GM21786 (cell line): ENCODE data around the gene WIPF1.

ENCODE experiments used
- ATAC-seq: cut with Tn5 transposase; IDR thresholded peaks from one replicate; pipeline ENCODE4 v1.9.1; 2021; ENCODE audit not compliant: unreplicated experiment

Gene WIPF1

GRCh38 chr2:174546519-174547506 lies 50.8 kb downstream of the WIPF1 start:
- peak; percentile 74 for ATAC-seq

DNA sequence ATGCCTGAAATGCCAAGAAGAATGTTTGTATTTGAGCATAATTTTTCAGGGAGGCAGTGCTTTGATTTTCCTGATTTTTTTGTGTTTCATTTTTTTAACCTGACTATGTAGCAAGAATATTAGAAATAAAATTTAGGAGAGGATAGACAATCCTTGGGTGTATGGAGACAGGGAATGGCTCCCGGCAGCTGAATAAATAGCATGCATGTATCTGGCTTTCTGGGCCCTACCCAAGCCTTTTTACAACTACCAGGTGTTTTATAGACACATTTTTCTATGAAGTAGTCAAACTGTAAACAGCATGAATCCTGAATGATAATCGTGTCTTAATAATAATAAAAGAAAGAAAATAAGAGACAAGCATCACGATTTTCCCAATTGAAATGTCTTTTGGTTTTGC lies 52.4 kb downstream of the WIPF1 start:
- no peak for ATAC-seq

GRCh38 chr2:174544802-174545201 lies 52.8 kb downstream of the WIPF1 start:
- no peak for ATAC-seq

- ATAC-seq, result no peak
These were observed 53.4 kb downstream of the WIPF1 start for GRCh38 chr2:174544156-174544555.

DNA sequence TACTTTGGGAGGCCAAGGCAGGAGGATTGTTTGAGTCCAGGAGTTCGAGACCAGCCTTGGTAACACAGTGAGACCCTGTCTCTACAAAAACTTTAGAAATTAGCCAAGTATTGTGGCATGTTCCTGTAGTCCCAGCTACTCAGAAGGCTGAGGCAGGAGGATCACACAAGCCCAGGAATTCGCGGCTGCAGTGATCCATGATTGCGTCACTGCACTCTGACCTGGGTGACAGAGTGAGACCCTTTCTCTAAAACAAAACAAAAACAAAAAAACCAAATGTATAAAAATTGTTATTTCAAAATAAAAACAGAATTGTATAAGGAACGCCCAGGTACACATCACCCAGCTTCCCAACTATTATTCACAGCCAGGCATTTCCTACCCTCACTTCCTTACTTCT lies 56.7 kb downstream of the WIPF1 start:
- ATAC-seq, result no peak

- peak; percentile 65 for ATAC-seq
These were observed 61.6 kb downstream of the WIPF1 start for GRCh38 chr2:174535757-174536703.

- no peak for ATAC-seq
These were observed 62.5 kb downstream of the WIPF1 start for GRCh38 chr2:174535083-174535482.

- ATAC-seq, result no peak
These were observed 67.7 kb downstream of the WIPF1 start for GRCh38 chr2:174529916-174530315.

DNA sequence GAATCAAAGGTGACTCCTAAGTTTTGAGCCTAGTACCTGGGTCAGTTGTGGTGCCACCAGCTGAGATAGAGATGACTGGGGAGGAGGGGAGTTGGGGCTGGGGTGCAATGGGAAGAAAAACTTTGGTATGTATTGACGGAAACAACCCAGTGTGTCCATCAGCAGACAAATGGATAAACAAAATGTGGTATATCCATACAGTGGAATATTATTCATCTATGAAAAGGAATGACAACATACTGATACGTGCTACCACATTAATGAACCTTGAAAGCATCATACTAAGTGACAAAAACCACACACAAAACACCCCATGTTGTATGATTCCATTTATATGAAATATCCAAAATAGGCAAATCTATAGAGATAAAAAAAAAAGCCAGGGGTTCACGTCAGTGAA lies 69.6 kb downstream of the WIPF1 start:
- no peak for ATAC-seq

DNA sequence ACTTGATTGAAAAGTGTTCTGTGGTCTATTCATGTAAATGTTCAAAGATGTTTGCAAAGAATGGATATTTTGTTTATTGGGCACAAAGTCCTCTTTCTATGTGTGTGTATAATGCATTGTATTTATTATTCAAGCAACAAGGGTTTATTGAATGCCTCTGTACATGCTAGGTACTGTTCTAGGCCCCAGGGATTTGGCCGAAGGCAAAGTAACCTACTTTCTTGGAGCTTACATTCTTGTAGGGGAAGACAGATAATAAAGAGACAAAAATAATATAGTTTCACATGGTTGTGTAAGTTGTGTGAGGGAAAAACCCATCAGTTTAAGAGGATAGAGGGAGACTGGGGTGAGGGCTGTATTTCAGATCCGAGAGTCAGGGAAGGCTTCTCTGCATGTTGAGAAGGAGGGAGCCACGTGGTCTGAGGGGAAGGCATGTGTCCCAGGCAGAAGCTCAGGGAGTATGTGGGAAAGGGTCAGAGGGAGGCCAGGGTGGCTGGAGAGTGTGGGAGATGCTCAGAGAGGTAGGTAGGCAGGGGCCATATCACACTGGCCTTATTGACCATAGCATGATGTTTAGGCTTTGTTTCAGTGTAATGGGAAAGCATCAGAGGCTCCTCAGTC lies 70.4 kb downstream of the WIPF1 start:
- no peak for ATAC-seq

- no peak for ATAC-seq
These were observed 73.1 kb downstream of the WIPF1 start for GRCh38 chr2:174524527-174524926.

DNA sequence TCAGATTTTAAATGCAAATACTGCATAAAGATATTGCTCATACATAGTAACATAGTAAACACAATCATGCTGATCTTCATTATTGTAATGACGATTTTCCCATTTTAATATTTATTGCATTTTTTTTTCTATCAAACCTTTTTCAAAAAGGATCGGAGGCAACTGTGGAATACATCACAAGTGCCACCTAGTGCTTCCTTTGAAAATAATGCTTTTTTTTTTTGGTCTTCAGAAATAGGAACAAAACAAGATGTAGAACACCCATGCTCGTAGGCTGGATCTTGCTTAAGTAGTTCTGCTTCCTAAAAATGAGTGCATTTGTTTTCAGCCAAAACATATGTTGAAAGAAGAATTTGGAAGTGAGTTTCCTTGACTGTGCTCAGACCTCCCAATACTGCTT lies 75.1 kb downstream of the WIPF1 start:
- no peak for ATAC-seq

DNA sequence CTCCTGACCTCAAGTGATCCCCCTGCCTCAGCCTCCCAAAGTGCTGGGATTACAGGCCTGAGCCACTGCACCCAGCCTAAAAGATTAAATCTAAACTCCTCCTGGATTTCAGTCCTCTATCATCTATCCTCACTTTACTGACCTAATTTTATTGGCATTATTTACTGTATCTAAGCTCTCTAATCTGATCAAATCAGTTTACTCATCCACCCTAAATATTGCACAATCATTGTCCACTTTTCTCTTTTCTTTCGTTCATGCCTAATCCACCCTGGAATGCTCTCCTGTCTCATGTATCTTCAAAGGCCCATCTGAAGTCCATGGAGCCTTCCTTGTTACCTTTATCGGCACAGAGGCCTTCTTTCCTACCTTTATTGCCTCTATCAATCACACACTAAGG lies 79.2 kb downstream of the WIPF1 start:
- ATAC-seq, result no peak

DNA sequence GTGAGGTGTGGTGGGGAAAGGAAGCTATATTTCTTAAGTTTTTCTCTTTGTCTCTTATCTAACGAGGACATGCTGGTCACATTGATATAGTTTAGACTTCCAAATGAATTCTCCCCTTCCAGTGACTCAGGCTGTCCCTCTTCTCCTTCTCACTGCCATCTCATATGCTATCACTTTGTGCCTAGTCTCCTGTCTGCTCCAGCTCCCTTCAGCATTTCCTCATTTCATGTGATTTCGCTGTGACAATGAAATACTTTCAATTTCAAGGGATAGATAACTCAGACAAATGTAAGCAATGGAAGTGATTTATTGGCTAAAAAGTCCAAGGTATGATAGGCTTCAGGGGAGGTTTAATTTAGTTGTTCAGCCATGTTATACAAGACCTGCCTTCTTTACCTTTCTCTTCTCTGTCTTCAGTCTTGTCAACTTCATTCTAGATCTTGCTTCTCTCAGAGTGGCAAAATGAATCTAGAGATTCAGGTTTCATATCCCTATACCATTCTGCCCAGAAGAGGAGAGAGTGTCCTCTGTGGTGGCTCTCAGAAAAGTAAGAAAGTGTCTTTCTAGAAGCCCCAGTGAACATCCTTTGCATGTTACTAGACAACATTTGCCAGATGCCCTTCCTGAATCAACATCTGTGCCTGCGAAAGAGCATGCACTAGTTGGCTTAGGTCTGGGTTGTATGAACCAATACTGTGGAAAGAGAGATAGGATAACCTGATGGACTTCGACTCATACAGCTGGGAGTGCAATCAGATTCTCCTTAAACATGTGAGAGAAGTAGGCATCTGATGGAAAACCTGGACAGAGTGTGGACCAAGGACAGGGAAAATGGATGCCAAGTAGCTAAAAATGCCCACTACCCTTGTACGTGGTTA lies 80.9 kb downstream of the WIPF1 start:
- ATAC-seq, result no peak

DNA sequence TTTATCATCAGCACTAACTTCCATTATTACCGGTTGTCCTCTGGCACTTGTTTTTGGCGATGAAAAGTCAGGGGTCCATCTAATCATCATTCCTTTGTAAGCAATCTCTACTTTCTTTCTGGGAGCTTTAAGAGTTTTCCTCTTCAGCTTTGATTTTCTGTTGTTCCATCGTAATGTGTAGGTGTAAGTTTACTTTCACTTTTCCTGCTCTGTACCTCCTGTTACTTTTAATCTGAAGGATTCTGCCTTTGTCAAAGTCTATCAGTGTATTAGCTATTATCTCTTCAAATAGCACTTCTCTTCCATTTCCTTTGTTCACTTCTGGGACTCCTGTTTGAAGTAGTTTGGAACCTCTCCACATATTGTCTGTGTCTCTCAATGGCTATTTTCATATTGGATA lies 85.3 kb downstream of the WIPF1 start:
- ATAC-seq, result no peak

- ATAC-seq, result no peak
These were observed 85.9 kb downstream of the WIPF1 start for GRCh38 chr2:174511580-174512260.

DNA sequence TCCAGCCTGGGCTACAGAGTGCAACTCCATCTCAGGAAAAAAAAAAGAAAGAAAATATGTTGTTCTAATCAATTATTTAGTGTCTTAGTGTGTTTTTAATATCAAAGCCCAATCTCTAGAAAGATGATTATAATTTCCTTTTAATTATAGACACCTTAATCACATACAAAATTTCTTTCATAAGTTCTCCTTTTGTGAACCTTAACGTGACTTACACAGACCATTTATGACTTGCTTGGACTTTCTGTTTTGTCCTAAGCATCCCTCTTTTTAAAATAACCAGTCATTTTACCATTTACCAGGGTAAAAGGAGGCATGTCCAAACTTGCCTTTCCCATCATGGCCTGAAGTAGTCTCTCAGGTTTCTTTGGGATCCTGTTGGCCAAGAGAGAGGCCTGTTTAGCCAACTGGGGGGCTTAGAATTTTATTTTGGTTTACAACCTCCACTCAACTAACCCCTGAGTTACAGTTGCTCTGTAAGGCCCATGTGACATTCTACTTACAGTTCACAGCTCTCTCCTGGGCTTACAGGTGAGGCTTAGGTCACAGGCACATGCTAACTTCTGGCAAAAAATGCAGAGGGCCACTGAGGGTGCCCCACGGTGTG lies 86.9 kb downstream of the WIPF1 start:
- no peak for ATAC-seq
